GM12878 (cell line): ENCODE measurements around the gene SUV39H1. TPM values are rescaled to one million over a fixed set of nuclear protein-coding genes. Genes with fewer than 3 reads are reported as not detected.

Experiments
- ATAC-seq: fragments of 200-7000 bp; cut with Tn5 transposase; 3 replicates; pipeline ENCODE4 v1.9.1; 2020; ENCODE audit warnings: mild to moderate bottlenecking, moderate library complexity
- BruUV-seq: library from RNA; stranded (reverse); fragments of 400-500 nt; replicated peaks from 2 replicates; lab custom pipeline; 2021; lab: Mats Ljungman, UMichigan
- CTCF ChIA-PET: fragments of 300-600 bp; sonication (Branson Sonifier 250); formaldehyde crosslinking; extraction: SDS; loops from one replicate; lab custom pipeline; 2021; ENCODE audit warnings: inconsistent platforms; lab: Yijun Ruan, JAX
- POLR2A ChIA-PET: fragments of 350-600 bp; formaldehyde crosslinking; extraction: SDS; loops from one replicate; lab custom pipeline; 2021; ENCODE audit warnings: inconsistent platforms; lab: Charles Lee
- RAD21 ChIA-PET: fragments of 300-600 bp; sonication (Branson Sonifier 250); formaldehyde crosslinking; loops from one replicate; lab custom pipeline; 2023; ENCODE audit warnings: antibody characterized with exemption; ENCODE audit not compliant: unreplicated experiment; lab: Charles Lee
- SMC1A ChIA-PET: fragments of 300-600 bp; sonication (Branson Sonifier 250); formaldehyde crosslinking; loops from one replicate; lab custom pipeline; 2023; ENCODE audit not compliant: unreplicated experiment, uncharacterized antibody; lab: Charles Lee
- DNase-seq: peaks from one replicate; pipeline ENCODE4 v3.0.0-alpha.2; 2011; ENCODE audit warnings: low read depth, low spot score
- FAIRE-seq: peaks from 3 replicates; lab custom pipeline; 2011; peaks lifted over from hg19 to GRCh38; lab: Jason Lieb, UNC
- H2AFZ ChIP-seq: 2 replicates; pipeline ENCODE4 v1.6.0; 2011; ENCODE audit warnings: low read depth, low read length, control low read depth; ENCODE audit not compliant: control insufficient read depth
- H3K27ac ChIP-seq: 2 replicates; pipeline ENCODE4 v1.5.1; 2011; ENCODE audit warnings: control low read depth; ENCODE audit not compliant: control insufficient read depth, insufficient read depth
- H3K27me3 ChIP-seq, 2 experiments: replicated peaks in 1 of 2; 2 replicates each; pipeline versions ENCODE4 v1.6.0 to v1.6.1; 2011; ENCODE audit warnings: low read length in 1 of 2; ENCODE audit not compliant: control insufficient read depth in 2 of 2, insufficient read depth in 2 of 2
- H3K36me3 ChIP-seq, 2 experiments: 2 replicates each; pipeline ENCODE4 v1.5.1; 2011; ENCODE audit warnings: low read length in 1 of 2; ENCODE audit not compliant: control insufficient read depth in 2 of 2, insufficient read depth in 2 of 2
- H3K4me1 ChIP-seq: 2 replicates; pipeline ENCODE4 v1.6.1; 2011; ENCODE audit warnings: mild to moderate bottlenecking, low read length, moderate library complexity, mixed read lengths; ENCODE audit not compliant: control insufficient read depth, insufficient read depth
- H3K4me2 ChIP-seq: 2 replicates; pipeline ENCODE4 v1.6.0; 2011; ENCODE audit warnings: control low read depth; ENCODE audit not compliant: control insufficient read depth, insufficient read depth
- H3K4me3 ChIP-seq: fragments of 200-600 bp; sonication (generic); 2 replicates; pipeline ENCODE4 v1.5.1; 2016
- H3K79me2 ChIP-seq: 2 replicates; pipeline ENCODE4 v1.6.0; 2011; ENCODE audit warnings: low read length; ENCODE audit not compliant: control insufficient read depth, insufficient read depth
- H3K9ac ChIP-seq: 2 replicates; pipeline ENCODE4 v1.8.0; 2011; ENCODE audit warnings: low read length, control low read depth, mixed read lengths; ENCODE audit not compliant: control insufficient read depth, insufficient read depth
- H3K9me3 ChIP-seq: replicated peaks from 3 replicates; pipeline ENCODE4 v1.5.1; 2011; ENCODE audit warnings: mild to moderate bottlenecking, low read length; ENCODE audit not compliant: control insufficient read depth, insufficient read depth
- H4K20me1 ChIP-seq: 2 replicates; pipeline ENCODE4 v1.6.0; 2011; ENCODE audit not compliant: control insufficient read depth, insufficient read depth
- BHLHE40 ChIP-seq, 2 experiments: fragments of 450-650 bp in 1 of 2; IDR thresholded peaks; 2 replicates each; pipeline ENCODE4 v1.6.1; 2011 to 2017; ENCODE audit warnings: low read depth in 2 of 2, borderline replicate concordance in 1 of 2, improper control_type of control experiment in 1 of 2, low read length in 1 of 2, mild to moderate bottlenecking in 1 of 2
- EGR1 ChIP-seq, 2 experiments: IDR thresholded peaks; 1 replicate in 1 of 2; 2 replicates in 1 of 2; pipeline ENCODE4 v1.6.1; 2011 to 2012; ENCODE audit warnings: low read depth in 2 of 2, low read length in 2 of 2, borderline replicate concordance in 1 of 2, mild to moderate bottlenecking in 1 of 2, moderate library complexity in 1 of 2
- ESRRA ChIP-seq: IDR thresholded peaks from 2 replicates; pipeline ENCODE4 v1.6.1; 2012; ENCODE audit warnings: mild to moderate bottlenecking, low read length, improper control_type of control experiment
- HCFC1 ChIP-seq: fragments of 150-350 bp; IDR thresholded peaks from 2 replicates; pipeline ENCODE4 v1.6.1; 2014; ENCODE audit warnings: low read length
- MTA3 ChIP-seq: IDR thresholded peaks from 2 replicates; pipeline ENCODE4 v1.6.1; 2012; ENCODE audit warnings: low read length, inconsistent platforms, borderline replicate concordance
- PAX5 ChIP-seq: IDR thresholded peaks from 2 replicates; pipeline ENCODE4 v1.6.1; 2011; ENCODE audit warnings: low read depth, low read length, borderline replicate concordance
- RB1 ChIP-seq: fragments of 450-650 bp; formaldehyde crosslinking; IDR thresholded peaks from 2 replicates; pipeline ENCODE4 v1.6.1; 2017; ENCODE audit warnings: mild to moderate bottlenecking, borderline replicate concordance
- RCOR1 ChIP-seq: conservative IDR thresholded peaks from 2 replicates; pipeline ENCODE4 v1.6.1; 2012; ENCODE audit warnings: low read depth, low read length, improper control_type of control experiment
- RELA ChIP-seq: fragments of 450-650 bp; IDR thresholded peaks from 2 replicates; pipeline ENCODE4 v1.8.0; 2014; ENCODE audit warnings: borderline replicate concordance; ENCODE audit not compliant: partially characterized antibody
- TAF1 ChIP-seq: IDR thresholded peaks from 2 replicates; pipeline ENCODE4 v1.6.1; 2011; ENCODE audit warnings: mild to moderate bottlenecking, low read depth, low read length, borderline replicate concordance
- YBX1 ChIP-seq: fragments of 450-650 bp; IDR thresholded peaks from 2 replicates; pipeline ENCODE4 v1.6.1; 2016; ENCODE audit warnings: antibody characterized with exemption
- WGBS: methylation state at CpG from one replicate; pipeline ENCODE4 v1.1.6; 2016; ENCODE audit warnings: low lambda C conversion rate; ENCODE audit not compliant: insufficient replicate concordance, insufficient coverage; ENCODE audit errors: missing lambda C conversion rate; 5-methylcytosine and 5-hydroxymethylcytosine counted together
- in situ Hi-C: fragments of 300-500 bp; cut with MboI; formaldehyde crosslinking; loops from 9 replicates; pipeline ENCODE4 v1.14.3; 2018; ENCODE audit warnings: mixed read lengths
- intact Hi-C: fragments of 100-400 bp; cut with micrococcal nuclease; formaldehyde crosslinking; loops from one replicate; pipeline ENCODE4 v1.14.2; 2022; ENCODE audit not compliant: unreplicated experiment
- polyA plus RNA-seq, 11 experiments: library from polyadenylated mRNA; depleted of rRNA in 4 of 11; unstranded in 6 of 11; stranded (reverse) in 5 of 11; fragments of >200 nt; fragmentation: Nextera tagmentation in 4 of 11; fragmentation: Illumina TruSeq in 1 of 11; extraction: Ambion mirVana in 4 of 11; extraction: Trizol in 1 of 11; gene quantifications; 1 replicate in 1 of 11; 2 replicates in 10 of 11; pipeline versions ENCODE4 v1.2.1 to v1.2.3, GENCODE V29; 2011 to 2016; ENCODE audit warnings: inconsistent platforms in 2 of 11, missing spikeins in 2 of 11, low read depth in 1 of 11
- total RNA-seq, 4 experiments: library from RNA; depleted of rRNA in 3 of 4; stranded (reverse); fragments of >200 nt in 3 of 4; fragmentation: Illumina TruSeq in 1 of 4; extraction: Trizol in 1 of 4; gene quantifications; 2 replicates each; pipeline versions ENCODE4 v1.2.1 to v1.2.3, GENCODE V29; 2013 to 2021
- TF ChIP-seq, protein P1 (sequence below): IDR thresholded peaks from 2 replicates; pipeline ENCODE4 v1.6.1; 2012; ENCODE audit warnings: mild to moderate bottlenecking, low read depth, low read length
- TF ChIP-seq, protein P2 (sequence below): IDR thresholded peaks from 2 replicates; pipeline ENCODE4 v1.6.1; 2012; ENCODE audit warnings: low read length, inconsistent platforms
- TF ChIP-seq, protein P3 (sequence below): IDR thresholded peaks from 2 replicates; pipeline ENCODE4 v1.6.1; 2011; ENCODE audit warnings: borderline replicate concordance, low read depth, mild to moderate bottlenecking, moderate library complexity, mixed read lengths, low read length; ENCODE audit not compliant: insufficient read depth; ENCODE audit errors: extremely low read length
- TF ChIP-seq, protein P4 (sequence below): IDR thresholded peaks from 2 replicates; pipeline ENCODE4 v1.6.1; 2011; ENCODE audit warnings: borderline replicate concordance, low read depth, mild to moderate bottlenecking, moderate library complexity, low read length; ENCODE audit not compliant: insufficient read depth, poor library complexity, severe bottlenecking

Gene SUV39H1
- total and polyA plus RNA-seq, 10 of the 15 experiments (the other 5 are each of a cell fraction or from before 2014, with no cell fraction given) = 4.9 to 33.2 (median 17.1) TPM

DNA sequence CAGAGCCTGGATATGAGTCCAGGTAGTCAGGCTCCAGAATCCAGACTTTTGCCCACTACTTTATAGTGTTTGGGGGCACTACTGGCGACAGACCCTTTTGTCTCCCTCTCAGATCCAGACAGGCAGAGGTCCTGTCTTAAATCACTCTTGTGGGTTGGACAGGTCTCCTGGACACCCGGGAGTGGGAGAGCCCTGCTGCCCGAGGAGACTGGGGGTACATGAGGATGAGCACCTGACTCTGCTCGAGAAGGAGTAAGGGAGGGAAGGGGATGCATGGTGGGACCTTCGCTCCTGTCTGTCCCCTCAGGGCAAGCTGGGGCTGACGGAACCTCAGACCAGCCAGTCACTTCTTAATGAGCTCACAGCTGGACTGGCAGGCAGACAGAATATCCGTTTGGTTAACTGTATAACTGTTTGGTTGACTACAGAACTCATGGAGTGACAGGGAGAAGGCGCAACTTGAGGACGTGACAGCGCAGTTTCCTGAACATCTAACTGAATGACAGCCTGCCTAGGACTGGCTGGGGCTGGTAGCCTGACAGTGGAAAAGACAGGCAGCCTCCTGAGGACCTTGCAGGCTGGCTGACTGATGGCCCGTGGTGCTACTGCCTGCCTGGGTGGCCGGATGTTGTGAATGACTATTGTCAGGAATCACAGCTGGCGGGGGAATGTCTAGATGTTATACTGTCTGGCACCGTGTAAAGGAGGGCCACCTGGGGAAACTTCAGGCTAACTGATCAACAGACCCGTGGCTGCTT is 1.6 kb upstream of the SUV39H1 start:
- Histone ChIP-seq H4K20me1 (no peaks in the 10 kb centered on the region), H3K4me2 (no peak overlapping the region), H3K27ac (no peak overlapping the region), H3K36me3 (no peaks in the 10 kb centered on the region), H3K9me3 (no peaks in the 10 kb centered on the region; the same call in 2 of the 3 replicates), H3K4me3 (no peak overlapping the region), H2AFZ (no peak overlapping the region; the same call in 1 of the 2 replicates), H3K9ac (no peak overlapping the region), H3K79me2 (peaks cover 14% of the 10 kb centered on the region), H3K27me3 (no peaks in the 10 kb centered on the region), H3K4me1 (peaks cover 6% of the 10 kb centered on the region)
- WGBS = 52% methylated on average over 15 of the region's 15 CpGs
- no peak for FAIRE-seq
- RAD21 ChIA-PET = interaction anchor here (1.6 kb wide), 1 partner anchor 11 kb away, joined by 3 read pairs; the partner anchor contains the start of gene WAS
- no TSS peak for BruUV-seq
- in situ Hi-C loops = no loop called here
- ATAC-seq = no peak
- intact Hi-C loops = loop anchor here (5.0 kb wide), 2 partner anchors 107 to 217 kb away; partner anchors contain the start of genes HDAC6 and SLC35A2
- CTCF ChIA-PET = no interaction called here
- no peak for DNase-seq
- POLR2A ChIA-PET = interaction anchor here (1.2 to 2.0 kb wide), 5 partner anchors 11 to 242 kb away, joined by 3 to 9 read pairs (median 5); partner anchors contain the start of gene WAS
- SMC1A ChIA-PET = interaction anchor here (1.4 kb wide), 1 partner anchor 47 kb away, joined by 5 read pairs; no protein-coding TSS in a partner anchor
- TF ChIP-seq EGR1 (IDR thresholded peaks at IDR 0.05; ENCODE audit: borderline replicate concordance in 1 of 2, low read depth in 2 of 2, low read length in 2 of 2) (no peak), MTA3 (no peak), HCFC1 (no peak), BHLHE40 (IDR thresholded peaks at IDR 0.05; ENCODE audit: borderline replicate concordance in 1 of 2, low read depth in 2 of 2, low read length in 1 of 2) (no peak), RELA (no peak), TAF1 (no peak), PAX5 (no peak), YBX1 (no peak), RCOR1 (no peak), RB1 (no peak), ESRRA (no peak)
- TF ChIP-seq, protein P1, sequence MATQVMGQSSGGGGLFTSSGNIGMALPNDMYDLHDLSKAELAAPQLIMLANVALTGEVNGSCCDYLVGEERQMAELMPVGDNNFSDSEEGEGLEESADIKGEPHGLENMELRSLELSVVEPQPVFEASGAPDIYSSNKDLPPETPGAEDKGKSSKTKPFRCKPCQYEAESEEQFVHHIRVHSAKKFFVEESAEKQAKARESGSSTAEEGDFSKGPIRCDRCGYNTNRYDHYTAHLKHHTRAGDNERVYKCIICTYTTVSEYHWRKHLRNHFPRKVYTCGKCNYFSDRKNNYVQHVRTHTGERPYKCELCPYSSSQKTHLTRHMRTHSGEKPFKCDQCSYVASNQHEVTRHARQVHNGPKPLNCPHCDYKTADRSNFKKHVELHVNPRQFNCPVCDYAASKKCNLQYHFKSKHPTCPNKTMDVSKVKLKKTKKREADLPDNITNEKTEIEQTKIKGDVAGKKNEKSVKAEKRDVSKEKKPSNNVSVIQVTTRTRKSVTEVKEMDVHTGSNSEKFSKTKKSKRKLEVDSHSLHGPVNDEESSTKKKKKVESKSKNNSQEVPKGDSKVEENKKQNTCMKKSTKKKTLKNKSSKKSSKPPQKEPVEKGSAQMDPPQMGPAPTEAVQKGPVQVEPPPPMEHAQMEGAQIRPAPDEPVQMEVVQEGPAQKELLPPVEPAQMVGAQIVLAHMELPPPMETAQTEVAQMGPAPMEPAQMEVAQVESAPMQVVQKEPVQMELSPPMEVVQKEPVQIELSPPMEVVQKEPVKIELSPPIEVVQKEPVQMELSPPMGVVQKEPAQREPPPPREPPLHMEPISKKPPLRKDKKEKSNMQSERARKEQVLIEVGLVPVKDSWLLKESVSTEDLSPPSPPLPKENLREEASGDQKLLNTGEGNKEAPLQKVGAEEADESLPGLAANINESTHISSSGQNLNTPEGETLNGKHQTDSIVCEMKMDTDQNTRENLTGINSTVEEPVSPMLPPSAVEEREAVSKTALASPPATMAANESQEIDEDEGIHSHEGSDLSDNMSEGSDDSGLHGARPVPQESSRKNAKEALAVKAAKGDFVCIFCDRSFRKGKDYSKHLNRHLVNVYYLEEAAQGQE = no peak
- TF ChIP-seq, protein P2, sequence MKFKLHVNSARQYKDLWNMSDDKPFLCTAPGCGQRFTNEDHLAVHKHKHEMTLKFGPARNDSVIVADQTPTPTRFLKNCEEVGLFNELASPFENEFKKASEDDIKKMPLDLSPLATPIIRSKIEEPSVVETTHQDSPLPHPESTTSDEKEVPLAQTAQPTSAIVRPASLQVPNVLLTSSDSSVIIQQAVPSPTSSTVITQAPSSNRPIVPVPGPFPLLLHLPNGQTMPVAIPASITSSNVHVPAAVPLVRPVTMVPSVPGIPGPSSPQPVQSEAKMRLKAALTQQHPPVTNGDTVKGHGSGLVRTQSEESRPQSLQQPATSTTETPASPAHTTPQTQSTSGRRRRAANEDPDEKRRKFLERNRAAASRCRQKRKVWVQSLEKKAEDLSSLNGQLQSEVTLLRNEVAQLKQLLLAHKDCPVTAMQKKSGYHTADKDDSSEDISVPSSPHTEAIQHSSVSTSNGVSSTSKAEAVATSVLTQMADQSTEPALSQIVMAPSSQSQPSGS = no peak
- TF ChIP-seq, protein P3, sequence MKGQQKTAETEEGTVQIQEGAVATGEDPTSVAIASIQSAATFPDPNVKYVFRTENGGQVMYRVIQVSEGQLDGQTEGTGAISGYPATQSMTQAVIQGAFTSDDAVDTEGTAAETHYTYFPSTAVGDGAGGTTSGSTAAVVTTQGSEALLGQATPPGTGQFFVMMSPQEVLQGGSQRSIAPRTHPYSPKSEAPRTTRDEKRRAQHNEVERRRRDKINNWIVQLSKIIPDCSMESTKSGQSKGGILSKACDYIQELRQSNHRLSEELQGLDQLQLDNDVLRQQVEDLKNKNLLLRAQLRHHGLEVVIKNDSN = no peak
- TF ChIP-seq, protein P4, sequence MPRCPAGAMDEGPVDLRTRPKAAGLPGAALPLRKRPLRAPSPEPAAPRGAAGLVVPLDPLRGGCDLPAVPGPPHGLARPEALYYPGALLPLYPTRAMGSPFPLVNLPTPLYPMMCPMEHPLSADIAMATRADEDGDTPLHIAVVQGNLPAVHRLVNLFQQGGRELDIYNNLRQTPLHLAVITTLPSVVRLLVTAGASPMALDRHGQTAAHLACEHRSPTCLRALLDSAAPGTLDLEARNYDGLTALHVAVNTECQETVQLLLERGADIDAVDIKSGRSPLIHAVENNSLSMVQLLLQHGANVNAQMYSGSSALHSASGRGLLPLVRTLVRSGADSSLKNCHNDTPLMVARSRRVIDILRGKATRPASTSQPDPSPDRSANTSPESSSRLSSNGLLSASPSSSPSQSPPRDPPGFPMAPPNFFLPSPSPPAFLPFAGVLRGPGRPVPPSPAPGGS = no peak
